Hindlimb muscle (tissue), 1 donor: Measurements from ENCODE around the gene CEP78. TPM values are rescaled to one million over a fixed set of nuclear protein-coding genes. Genes with fewer than 3 reads are reported as not detected.

Experiments
- DNase-seq: peaks from one replicate; pipeline ENCODE4 v3.0.0-alpha.2; 2013
- polyA plus RNA-seq: library from polyadenylated mRNA; unstranded; fragments of 120-200 nt; gene quantifications from one replicate; pipeline ENCODE4 v1.2.1, GENCODE V29; 2013; ENCODE audit not compliant: insufficient read length

The CEP78 gene
- polyA plus RNA-seq, 1 donor, result 16.4 TPM

DNA sequence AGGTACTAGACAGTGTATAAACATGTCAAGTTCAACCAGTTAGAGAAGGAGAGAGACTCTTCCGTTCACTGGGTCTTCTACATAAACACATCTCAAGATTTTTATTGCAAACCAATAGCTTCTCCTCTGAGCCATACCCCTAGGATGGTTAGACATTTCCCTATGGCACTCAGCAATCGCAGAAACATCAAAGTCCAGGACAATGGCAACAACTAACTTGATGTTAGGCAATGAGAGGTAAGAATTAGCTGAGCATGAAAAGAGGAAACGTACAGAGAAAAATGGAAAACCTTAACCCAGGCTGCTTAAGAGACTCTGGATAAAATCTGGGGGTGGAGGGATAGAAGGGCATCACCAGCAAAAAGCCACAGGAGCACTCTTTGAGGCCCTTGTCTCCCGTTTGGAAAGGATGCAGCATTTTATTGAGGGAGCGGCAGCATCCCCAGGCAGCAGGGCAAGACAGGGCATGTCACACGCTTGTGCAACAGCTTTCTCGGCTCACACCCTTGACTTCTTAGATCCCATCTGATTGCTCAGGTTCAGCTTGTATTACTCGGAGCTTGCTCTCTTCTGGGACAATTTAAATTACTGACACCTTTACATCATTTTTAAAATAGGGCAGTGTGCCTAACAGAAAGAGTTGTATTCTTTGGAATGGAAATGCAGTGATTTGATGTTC lies 52.5 kb downstream of the CEP78 start:
- DNase-seq, result no peak

DNA sequence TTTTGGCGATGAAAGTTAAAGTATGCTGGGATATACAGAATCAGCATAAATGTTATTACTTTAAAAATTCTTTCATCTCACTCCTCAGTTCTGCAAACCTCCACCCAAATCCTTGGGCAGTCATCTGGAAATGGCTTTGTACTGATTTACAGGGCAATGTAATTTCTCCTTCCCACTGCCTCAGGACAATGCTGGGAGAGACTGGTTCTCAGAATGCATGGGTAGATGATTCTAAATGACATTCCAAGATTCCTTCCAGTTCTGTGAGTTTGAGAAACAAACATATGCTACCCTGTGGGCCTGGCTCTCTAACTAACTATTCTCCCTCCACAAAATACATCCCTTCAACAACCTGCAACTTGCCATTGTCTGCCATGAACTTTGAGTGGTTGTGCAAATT lies 53.6 kb downstream of the CEP78 start:
- no peak for DNase-seq

DNA sequence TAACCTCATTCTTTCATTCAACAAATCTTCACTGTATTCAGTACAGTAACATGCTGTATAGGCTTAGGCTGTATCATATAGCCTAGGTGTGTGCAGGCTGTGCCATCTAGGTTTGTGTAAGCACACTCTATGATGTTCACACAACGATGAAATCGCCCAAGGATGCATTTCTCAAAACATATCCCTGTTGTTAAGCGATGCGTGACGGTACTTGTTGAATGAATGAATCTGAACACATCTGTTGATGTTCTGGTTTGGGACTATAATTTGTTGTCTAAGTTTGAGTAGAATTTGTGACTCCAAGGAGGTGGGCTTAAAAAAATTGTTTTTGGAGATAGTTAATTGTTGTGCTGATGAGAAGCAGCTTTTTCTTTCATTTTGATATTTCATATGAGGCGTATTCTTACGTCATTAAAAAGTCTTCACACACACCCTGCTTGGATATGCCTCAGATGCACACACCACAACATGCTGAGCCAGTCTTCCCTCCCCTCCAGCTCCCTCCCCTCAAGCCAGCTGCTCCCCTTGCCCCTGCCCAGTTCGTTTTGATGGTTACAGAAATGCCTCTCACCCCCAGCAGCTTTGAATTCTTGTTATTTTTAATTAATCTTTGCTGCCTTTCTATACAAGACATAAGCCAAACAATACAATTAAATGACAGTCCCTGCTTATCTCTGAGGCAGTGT lies 55.5 kb downstream of the CEP78 start:
- no peak for DNase-seq

DNA sequence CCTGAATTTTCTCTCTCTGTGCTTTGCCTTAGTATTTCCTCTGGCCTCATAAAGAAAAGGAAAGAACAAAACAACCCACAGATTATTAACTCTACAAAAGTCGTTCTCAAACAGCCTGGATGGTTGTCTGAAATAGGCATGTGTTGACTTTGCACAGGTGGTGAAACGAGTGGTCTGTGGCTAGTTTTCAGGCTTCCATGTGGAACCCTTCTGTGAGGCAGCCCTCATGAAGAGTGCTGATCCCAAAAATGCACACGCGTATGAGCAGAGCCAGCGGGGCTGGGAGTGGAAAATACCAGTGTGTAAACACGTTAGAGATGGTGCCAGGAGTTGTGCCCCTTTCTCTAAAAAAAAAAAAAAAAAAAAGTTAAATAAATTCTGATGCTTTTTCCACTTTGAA lies 56.2 kb downstream of the CEP78 start:
- no peak for DNase-seq

DNA sequence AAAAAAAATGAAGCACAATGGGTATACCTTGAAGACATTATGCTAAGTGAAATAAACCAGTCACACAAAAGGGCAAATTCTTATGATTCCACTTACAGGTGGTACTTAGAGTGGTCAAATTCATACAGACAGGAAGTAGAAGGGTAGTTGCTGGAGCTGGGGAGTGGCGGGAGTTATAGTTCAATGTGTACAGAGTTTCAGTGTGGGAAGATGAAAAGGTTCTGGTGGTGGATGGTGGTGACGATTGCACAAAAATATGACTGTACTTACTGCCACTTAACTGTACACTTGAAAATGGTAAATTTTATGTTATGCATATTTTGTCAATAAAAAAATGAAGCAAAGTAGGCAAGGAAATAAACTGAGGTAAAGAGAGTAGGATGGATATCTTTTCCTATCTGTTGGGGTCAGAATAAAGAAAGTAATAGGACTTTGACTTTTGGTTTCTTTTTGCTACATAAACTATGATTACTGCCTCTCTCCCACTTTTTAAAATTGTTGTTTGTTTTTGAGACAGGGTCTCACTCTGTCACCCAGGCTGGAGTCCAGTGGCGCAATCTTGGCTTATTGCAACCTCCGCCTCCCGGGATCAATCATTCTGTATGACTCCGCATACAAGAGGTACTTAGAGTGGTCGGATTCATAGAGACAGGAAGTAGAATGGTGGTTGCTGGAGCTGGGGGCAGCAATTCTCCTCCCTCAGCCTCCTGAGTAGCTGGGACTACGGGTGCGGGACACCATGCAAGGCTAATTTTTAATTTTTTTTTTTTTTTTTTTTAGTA lies 57.0 kb downstream of the CEP78 start:
- no peak for DNase-seq

DNA sequence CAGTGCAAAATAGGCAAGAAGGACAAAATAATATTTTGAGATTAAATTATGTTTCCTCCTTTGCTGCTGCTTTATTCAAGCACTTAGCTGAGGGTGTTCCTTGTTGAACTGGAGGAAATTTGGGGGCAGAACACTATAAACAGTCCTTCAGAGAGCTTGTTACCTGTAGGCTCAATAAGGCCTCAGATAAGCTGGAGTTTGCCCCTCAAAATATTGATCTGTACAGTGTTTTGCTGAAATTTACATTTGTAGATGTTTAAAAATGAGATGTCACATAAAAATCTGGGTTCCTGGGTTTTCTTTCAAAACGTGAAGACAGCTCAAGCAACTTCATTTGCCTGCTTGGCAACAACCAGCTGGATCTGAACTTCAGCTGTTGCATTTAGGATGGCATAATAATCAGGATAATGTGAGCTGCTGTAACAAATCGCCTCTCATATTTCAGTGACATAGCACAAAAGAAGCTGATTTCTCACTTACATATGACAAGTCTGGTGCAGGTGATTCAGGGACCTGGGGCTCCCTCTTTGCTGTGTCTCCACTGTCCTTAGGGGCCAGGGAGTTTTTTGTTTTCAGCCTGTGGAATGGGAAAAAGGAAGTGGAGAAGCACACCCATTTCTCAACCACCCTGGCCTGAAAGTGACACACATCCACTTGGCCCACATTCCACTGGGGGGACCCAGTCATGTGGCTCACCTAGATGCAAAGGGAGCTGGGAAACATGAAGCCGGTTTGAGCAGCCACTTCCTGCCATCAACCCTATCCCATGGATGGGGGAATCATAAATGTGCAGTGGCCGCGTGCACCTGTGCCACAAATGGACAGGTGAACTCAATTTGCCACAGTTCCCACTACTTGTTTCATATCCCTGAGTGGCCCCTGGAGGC lies 58.7 kb downstream of the CEP78 start:
- no peak for DNase-seq

DNA sequence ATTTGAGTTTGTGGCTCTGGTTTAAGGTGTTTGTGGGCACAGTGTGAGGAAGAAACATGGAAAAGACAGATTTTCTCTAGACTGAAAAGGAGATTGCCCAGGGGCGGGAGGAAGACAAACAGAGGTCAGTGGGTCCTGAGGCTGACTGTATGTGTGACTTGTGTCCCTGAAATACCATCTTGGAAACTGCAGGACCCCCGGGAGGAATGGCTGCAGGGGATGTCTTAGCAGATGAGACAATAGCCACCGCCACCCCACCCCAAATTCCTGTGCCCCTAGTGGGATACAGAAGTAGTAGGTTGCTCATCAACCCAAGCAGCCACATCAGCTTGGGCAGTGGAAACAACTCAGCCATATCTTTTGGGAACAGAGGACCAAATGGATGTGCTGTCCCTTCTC lies 59.3 kb downstream of the CEP78 start:
- no peak for DNase-seq

DNA sequence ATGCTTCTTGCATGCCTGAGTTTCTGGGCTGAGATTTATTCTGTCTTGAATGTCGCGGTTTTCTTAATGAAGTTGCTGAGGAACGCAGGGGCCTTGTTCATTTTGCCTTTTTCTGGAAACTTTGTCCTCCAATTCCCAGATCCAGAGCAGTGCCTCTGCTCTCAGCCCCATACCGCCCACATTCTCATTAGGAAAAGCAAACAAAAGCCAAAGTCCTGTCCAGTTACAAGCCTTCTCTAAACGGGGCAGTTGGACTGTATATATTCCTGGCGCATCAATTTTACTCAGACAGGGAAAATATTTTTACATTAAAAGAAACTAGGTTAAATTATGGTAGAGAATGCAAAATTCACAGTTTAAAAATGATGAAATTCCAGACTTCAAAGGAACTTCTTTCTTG lies 59.9 kb downstream of the CEP78 start:
- DNase-seq, result no peak

DNA sequence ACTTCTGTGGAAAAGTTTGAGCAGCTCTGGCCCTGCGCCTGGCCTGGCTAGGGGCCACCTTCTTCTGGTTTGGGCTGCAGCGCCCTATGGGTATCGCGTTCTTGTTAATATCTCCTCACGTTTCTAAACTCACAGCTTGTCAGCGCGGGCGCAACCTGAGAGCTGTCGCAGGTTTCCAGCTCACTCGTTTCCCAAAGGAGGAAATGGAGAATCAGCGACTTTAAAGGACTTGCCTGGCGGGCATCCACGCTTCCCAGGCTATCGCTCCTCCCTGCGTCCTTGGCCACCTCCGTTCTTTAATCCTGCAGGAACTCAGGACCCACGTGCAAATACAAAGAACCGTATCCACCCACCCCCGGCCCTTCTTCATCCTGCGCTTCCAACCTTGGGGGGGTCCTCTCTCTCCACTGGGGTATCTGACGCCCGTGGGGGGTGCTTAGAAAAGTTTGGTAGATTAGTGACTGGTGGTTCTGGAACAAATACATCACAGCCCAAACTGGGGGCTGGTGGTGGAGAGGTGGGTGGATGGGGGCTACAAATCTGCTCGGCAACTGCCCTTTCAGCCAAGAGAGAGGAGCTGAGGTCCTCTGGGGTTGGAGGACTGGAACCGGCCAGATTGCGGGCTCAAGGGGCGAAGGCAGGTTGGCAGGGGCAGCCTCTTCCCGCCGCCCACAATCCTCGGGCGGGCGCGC lies 60.5 kb downstream of the CEP78 start:
- DNase-seq, result no peak

DNA sequence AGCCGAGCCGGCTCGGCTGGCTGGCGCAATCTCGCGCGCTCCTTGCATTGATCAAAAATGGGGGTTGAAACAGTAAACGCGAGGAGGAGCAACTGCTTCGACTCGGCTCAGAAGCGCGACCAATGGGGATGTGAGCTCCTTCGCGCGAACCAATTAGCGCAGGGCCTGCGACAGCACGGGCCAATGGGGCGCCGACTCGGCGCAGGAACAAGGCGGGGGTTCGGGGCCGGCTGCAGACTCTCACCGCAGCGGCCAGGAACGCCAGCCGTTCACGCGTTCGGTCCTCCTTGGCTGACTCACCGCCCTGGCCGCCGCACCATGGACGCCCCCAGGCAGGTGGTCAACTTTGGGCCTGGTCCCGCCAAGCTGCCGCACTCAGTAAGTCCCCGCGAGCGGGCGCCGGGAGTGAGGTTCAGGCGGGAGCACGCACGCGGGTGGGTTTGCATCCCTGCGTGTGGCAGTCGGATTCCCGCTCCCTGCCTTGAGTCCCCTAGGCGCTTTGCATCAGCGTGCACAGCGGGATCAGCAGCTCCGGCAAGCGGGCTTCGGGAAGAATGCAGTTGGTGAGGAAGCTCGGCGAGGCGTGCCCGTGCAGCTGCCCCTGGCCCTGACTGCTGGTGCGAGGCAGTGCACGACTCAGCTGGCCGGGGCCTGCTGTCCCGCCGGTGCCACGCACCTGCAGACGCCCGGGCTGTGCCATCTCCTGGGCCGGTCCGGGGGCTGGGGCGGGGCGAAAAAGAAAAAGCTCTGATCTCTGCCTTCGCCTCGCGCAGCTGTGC lies 61.2 kb downstream of the CEP78 start, which contains the start of gene PSAT1:
Gene PSAT1, plus strand, starts transcription at position 233 of the 779 bp plus-strand sequence. Its CDS starts 86 bp downstream, at position 319.
- DNase-seq, result peak; percentile 94

DNA sequence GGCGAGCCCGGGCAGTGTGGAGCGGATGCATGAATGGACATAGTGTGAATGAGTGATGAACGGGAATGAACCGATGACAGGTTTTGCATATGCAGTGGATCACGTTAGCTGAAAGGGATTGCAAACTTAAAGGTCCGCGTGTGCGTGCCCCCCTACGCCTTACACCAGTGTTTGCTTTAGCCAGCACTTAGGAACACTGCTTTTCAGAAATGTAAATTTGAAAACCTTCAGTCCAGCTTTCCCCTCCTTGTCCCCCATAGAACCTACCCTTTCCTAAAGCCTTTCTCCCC lies 61.7 kb downstream of the CEP78 start:
- DNase-seq, result no peak

DNA sequence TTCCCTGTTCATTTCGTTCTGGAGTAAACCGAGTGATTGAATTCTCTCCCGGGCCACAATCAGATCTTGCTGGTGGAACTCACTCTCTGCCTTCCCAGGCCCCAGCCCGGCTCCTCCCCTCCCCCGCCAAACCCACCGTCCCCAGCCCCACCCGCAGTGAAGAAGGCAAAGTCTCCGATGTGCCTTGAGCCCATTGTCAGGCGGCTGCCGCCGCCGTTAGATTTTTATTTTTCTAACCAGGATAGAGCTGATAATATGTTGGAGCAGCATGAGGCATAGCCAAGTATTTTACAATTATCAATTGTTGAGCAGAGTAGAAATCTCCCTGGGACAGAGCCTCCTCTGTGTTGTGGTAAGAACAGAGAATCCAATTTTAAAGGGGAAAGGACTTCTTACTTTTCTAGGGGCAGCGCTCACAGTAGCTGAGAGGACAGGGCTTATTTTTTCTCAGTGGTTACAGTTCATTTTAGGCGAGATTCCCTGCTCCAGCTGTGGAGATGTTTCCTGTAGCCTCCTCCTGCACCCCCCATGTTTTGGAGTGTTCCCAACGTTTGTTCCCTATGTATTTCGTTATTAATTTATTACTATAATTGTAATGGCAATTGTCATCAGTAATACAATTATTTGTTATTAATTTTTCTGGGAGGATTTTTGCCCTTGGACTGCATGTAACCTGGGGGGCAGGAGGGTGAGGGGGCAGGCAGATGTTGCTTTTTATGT lies 62.3 kb downstream of the CEP78 start:
- no peak for DNase-seq

DNA sequence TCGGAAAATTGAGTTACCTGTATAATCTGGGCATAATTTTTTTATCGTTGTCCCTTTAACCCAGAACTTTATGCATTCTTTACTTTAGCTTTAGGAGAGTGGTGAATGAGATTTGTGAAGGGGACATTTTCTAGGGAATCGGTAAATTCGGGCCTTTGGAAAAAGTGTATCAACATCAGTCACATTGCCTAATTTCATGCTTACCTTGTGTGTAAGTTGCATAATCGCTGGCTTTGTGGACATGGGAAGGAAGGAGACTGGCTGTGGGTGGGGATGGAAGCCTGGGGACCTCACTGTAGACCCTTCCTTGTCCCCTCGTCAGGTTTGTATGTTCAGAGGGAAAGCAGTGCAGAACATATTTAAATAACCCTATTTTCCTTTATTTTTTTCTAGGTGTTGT lies 64.3 kb downstream of the CEP78 start:
- DNase-seq, result no peak

DNA sequence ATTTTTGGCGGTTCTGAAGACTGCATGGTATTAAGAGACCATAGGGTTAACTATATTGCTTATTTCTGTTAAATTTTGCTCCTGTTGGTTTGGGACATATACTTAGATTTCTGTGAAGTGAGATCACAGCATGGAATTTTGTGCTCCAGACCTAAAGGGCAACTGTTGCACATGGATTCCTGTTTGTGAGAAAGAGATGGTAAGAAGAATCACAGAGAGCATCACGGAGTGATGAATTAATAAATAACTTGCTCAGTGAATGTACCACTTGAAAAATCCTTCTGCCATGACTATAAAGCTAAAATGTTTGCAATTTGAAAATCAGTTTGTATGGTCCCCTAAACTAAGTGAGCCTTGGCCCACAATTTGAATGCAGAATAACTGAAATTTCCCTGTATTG lies 65.6 kb downstream of the CEP78 start:
- DNase-seq, result no peak

DNA sequence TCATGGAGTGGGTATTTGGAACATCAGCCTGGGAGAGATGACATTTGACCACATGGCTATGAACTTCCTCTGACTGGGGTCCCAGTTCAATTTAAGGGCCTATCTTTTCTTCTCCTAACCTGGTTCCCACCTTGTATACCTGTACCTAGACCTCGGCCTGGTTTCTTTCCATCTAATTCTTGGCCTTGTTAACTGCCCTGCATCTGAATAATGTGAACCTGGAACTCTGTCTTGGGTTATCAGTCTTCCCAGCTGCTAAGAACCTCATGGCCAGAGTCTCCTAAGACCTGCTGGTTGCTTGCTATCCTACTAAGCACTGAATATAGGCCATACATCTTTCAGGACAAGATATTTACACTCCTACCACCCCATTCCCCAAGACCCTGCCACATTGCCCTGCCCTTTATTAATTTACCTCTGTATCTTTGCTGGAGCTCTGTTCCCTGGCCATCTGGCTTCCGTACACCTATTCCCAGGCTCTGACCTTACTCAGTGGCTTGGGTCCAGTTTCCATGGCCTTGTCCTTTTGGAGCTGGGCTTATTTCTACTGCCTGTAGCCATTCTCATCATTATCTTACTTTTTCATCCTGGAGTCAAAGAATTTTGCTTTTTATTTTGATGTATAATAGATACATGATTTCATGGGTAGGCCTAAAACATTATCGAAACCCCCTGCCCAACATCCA lies 67.6 kb downstream of the CEP78 start:
- DNase-seq, result no peak

DNA sequence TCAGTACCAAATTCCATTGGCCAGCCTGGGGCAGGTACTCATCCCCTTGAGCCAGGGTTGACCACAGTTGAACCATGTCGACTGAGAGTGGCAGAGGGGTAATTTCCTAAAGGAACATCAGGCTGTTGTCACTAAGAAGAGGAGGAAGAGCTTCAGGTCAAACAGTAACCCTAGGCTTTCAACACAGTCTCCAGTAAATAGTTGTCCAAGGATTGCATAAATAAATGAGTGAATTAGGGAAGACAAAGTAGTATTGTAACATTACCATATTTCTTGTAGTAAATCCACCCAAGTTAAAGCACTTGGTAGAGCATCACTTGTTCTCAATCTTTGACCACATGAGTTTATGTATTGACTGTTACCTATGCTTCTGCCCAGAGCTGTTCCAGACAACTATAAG lies 68.5 kb downstream of the CEP78 start:
- DNase-seq, result no peak

DNA sequence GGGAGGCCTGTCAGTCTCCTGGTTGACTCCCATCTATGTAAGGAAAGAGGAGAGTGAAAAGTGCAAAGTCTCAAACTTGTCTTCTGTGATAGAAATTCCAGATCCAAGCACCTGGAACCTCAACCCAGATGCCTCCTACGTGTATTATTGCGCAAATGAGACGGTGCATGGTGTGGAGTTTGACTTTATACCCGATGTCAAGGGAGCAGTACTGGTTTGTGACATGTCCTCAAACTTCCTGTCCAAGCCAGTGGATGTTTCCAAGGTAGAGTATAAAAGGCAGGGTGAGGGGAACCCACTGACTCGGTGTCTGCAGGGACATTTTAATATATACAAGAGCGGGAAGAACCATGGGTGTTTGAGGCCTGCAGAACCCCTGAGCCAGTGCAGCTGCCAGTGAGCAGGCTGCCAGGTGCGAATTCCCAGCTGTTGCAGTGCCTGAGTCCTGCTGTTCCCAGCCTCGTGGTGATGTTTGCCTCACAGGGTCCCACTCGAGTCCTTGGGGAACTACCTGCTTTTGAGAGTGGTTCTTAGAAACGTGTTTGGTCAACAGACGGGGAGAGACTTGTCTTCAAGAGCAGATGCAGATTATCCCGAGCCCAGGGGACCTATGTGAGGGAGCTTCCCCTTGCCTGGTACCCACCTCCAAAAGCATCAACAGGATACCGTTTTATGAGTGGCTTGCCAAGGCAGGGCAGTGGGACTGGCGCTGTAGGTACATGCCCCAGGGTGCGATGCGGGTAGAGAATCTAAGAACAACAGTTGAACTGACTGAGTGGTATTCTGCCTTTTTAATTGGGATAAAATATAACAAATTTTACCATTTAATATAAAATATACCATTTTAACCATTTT lies 70.6 kb downstream of the CEP78 start:
- no peak for DNase-seq

DNA sequence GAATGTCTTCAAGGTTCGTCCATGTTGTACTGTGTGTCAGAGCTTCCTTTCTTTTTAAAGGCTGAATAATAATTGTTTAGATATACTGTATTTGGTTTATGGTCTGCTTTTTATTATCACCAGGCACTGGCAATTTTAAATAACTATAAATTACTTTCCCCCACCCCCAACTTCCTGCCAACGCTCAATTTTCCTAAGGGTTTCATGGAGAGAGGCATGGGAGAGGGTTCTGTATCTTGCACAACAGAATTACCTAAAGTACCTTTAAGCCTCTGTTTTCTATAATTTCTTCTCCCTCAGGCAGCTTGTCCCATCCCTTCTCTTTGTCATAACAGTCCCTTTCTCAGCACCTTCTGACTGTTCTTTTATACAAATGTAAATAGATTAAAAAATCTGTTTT lies 71.5 kb downstream of the CEP78 start:
- DNase-seq, result no peak

DNA sequence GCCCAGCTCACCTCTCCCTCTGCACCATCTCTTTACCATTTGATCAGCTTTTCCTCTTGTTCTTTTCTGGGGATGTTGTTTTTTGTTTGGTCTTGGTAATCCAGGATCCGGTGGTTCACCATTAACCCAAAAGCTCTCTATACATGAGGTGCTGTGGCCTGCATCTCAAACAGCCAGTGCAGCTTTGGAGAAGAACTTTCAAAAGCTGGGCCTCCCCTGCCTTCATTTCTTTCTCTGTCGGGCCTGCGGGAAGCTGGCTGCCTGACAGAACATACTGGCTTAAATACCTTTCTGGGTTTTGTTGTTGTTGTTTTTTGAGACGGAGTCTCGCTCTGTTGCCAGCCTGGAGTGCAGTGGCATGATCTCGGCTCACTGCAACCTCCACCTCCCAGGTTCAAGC lies 73.2 kb downstream of the CEP78 start:
- no peak for DNase-seq
